ENCODE measurements around the gene MRPL51. TPM values are rescaled to one million over a fixed set of nuclear protein-coding genes. Genes with fewer than 3 reads are reported as not detected.
A peak's percentile ranks its signal among the peaks of the same experiment; 100 is the strongest.
"Not testable (repeated sequence)": the region's sequence is repeated elsewhere in the genome, so short reads cannot be mapped to it uniquely, and the experiment has no call there.

Gene MRPL51
- total RNA-seq, 1 donor from 2014 or later = 59.9 TPM

GRCh38 chr12:6532051-6532926 is 39.2 kb upstream of the MRPL51 start:
- DNase-seq = no peak

DNA sequence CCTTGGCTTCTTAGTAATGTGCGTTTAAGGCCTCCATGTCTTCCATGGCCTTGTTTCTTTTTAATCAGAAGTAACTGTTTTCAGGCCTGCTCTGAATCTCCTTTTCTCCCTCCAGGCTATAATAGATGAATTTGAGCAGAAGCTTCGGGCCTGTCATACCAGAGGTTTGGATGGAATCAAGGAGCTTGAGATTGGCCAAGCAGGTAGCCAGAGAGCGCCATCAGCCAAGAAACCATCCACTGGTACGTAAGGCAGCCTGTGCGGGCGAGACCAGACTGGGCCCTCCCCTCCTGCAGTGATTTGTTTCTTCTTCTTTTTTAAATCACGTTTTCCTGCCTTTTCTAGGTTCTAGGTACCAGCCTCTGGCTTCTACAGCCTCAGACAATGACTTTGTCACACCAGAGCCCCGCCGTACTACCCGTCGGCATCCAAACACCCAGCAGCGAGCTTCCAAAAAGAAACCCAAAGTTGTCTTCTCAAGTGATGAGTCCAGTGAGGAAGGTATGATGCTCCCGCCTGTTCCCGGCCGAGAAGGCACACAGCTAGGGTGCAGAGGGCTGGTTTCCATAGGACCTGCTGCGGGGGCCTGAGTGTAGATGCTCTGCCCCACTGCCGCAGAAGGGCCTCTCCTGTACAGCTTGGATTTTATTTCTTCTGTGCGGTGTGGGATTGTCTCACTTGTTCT is 37.7 kb upstream of the MRPL51 start:
- no peak for DNase-seq

DNA sequence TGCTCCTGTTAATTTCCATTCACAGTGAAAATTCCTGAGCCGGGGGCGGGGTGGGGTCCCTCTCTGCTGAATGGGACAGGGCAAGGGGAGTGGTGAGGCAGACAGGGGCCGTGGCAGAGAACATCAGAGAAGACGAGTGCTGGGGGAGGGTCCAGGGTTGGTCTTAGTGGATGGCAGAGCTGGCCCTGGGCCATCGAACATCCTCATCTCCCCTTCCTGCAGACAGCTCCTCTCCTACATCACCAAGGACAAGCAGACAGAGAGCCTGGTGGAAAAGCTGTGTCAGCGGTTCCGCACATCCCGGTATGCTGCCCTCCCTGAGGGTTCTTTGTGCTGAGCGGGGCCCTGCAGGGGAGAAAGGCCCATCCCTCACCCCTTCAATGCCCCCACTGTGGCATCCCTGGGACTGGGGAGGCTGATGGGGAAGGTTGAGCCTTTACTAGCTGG is 36.3 kb upstream of the MRPL51 start:
- no peak for DNase-seq

DNA sequence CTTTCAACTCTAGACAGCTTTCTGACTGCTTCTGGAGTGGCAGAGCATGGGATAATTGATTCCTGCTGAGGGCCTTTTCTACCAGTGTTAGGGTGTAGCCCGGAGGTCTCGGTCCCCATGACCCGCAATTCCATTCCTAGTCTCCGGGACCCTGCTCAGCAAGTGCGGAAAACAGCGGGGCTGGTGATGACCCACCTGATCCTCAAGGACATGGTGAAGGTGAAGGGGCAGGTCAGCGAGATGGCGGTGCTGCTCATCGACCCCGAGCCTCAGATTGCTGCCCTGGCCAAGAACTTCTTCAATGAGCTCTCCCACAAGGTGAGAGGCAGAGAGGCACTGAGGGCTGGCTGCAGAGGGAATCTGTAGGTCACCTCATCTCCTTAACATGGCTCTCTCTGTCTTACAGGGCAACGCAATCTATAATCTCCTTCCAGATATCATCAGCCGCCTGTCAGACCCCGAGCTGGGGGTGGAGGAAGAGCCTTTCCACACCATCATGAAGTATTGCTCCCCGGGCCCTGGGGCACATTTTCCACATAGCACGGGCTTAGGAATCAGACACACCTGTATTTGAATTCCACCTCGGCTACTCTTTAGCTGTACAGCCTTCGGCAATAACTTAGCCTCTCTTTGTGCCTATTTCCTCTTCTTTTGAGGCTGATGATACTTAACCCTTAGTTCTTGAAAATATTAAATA is 35.6 kb upstream of the MRPL51 start:
- DNase-seq = no peak

DNA sequence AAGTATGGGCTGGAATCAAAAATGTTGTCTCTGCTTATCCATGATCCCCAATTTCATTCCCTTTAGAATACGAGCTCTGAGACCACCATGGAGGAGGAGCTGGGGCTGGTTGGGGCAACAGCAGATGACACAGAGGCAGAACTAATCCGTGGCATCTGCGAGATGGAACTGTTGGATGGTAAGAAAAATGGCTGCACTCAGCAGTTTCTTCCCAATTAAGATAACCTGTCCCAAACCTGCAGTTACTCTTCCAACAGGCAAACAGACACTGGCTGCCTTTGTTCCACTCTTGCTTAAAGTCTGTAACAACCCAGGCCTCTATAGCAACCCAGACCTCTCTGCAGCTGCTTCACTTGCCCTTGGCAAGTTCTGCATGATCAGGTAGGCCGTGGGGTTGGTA is 34.6 kb upstream of the MRPL51 start:
- no peak for DNase-seq

GRCh38 chr12:6526766-6527525 is 33.9 kb upstream of the MRPL51 start:
- DNase-seq = no peak

GRCh38 chr12:6526201-6526600 is 33.1 kb upstream of the MRPL51 start:
- DNase-seq = no peak

DNA sequence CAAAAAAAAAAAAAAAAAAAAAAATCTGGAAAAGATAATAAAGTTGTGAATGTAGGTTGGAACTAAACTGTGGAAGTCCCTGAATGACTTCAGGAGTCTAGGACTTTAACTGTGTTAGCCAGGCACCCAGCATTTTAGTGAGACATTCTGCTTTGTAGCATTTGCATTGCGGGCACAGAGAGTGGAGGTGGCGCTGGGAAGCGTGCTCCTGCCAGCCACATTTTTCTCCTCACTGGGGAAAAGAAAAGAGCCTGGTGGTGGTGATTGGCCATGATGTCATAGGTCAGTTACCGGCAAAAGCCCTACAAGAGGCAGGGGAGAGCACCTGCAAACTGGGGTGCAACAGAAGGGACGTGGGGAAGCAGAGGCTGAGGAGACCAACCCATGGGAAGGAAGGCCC is 31.6 kb upstream of the MRPL51 start:
- no peak for DNase-seq

GRCh38 chr12:6523708-6524107 is 30.6 kb upstream of the MRPL51 start:
- no peak for DNase-seq

GRCh38 chr12:6522193-6522592 is 29.1 kb upstream of the MRPL51 start:
- no peak for DNase-seq

DNA sequence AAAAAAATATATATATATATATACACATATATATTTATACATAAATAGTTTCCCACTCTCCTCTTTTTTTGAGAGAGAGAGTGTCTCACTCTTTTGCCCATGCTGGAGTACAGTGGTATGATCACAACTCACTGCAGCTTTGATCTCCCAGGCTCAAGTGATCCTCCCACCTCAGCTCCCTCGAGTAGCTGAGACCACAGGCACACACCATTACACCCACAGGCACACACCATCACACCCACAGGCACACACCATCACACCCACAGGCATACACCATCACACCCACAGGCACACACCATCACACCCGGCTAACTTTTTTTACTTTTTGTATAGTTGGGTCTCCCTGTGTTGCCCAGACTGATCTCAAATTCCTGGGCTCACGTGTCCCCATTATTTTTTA is 27.1 kb upstream of the MRPL51 start:
- DNase-seq = no peak

DNA sequence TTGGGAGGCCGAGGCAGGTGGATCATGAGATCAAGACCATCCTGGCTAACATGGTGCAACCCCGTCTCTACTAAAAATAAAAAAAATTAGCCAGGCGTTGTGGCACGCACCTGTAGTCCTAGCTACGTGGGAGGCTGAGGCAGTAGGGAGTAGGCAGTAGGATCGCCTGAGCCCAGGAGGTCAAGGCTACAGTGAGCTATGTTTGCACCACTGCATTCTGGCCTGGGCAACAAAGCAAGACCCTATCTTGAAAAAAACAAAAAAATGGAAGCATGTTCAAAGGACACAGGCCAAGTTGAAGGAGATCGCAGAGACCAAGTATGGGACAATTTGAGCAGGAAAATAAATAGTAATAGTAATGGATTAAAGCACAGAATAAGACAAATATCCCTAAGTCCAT is 15.0 kb upstream of the MRPL51 start:
- DNase-seq = no peak

GRCh38 chr12:6507102-6507998 is 14.3 kb upstream of the MRPL51 start:
- no peak for DNase-seq

DNA sequence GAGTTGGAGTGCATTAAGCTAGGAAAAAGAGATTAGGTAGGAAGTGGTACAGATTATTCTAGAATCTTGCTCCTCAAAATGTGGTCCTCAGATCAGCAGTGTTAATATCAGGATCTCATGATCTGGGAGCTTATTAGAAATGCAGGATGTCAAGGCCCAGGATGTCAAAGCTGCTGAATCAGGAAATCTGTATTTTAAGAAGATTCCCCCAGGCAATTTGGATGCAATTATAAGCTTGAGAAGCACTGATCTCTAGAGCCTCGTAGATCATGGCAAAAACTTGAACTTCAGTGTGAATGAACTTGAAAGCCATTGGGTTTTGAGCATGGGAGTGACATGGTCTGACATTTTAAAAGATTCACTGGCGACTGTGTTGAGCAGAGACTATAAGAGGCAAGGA is 7.4 kb upstream of the MRPL51 start:
- DNase-seq = no peak

- DNase-seq = not testable (repeated sequence)
Observed at GRCh38 chr12:6497291-6497690, 4.2 kb upstream of the MRPL51 start.

DNA sequence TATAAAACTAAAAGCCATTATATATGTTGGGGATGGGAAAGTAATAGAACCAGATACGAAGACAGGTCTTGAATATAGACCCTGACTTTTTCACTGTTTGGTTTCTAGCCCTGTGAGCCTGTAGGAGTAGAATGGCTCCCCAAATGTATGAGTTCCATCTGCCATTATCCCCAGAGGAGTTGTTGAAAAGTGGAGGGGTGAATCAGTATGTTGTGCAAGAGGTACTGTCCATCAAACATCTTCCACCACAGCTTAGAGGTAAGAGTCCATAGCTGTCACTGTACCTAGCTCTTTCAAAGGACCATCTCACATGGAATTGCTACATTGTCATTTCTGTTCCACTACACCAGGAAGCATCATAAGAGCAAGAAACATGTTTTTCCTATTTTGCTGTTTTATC is 1.9 kb upstream of the MRPL51 start:
- no peak for DNase-seq

DNA sequence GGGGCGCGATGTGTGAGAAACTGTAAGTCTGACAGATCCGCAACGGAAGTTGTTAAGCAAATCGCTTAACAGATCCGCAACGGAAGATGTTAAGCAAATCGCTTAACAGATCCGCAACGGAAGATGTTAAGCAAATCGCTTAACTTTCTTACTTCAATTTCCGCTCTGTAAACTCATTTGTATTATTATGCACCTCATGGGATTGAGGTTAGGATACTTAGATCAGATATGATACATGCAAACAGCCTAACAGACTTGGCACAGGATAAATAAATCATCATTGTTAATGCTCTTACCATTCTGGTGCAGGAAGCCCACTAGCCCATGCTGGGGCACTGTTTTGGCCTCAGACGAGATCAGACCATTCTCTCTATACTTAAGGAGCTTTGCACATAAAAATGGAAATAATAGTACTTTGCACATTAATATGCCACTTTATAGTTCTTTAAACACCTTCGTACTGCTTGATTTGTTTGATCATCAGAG is 1.2 kb upstream of the MRPL51 start:
- no peak for DNase-seq

- DNase-seq = peak; percentile 96
Observed at GRCh38 chr12:6493497-6494257, 615 bp upstream of the MRPL51 start, which contains the start of gene NCAPD2. NCAPD2 (plus strand) TSS chr12:6494102; CDS start chr12:6495099, 997 bp downstream.

- DNase-seq = not testable (repeated sequence)
Observed at GRCh38 chr12:6490673-6491072, 2.4 kb downstream of the MRPL51 start.

- no peak for DNase-seq
Observed at GRCh38 chr12:6489449-6489848, 3.6 kb downstream of the MRPL51 start.
